Activated T-cell treated with anti-CD3 and anti-CD28 coated beads, Interleukin-2, amount 50 U/mL, for 4 hours (primary cell): ENCODE data around the gene GPR37L1. TPM values are rescaled to one million over a fixed set of nuclear protein-coding genes. Genes with fewer than 3 reads are reported as not detected.

Experiments used
- ATAC-seq, 2 donors: fragments of 200-7000 bp; cut with Tn5 transposase; one replicate each; pipeline ENCODE4 v1.10.0; 2021
- DNase-seq: peaks from one replicate; pipeline ENCODE4 v3.0.0-alpha.2; 2020
- H3K27me3 Mint-ChIP-seq: one replicate; pipeline ENCODE4 v1.8.0; 2021; ENCODE audit warnings: low read depth, mixed read lengths
- H3K36me3 Mint-ChIP-seq: one replicate; pipeline ENCODE4 v1.8.0; 2022; ENCODE audit warnings: mixed read lengths; ENCODE audit not compliant: insufficient read depth
- H3K4me1 Mint-ChIP-seq: one replicate; pipeline ENCODE4 v1.8.0; 2021; ENCODE audit warnings: low read depth, mixed read lengths
- H3K4me3 Mint-ChIP-seq: one replicate; pipeline ENCODE4 v1.8.0; 2021; ENCODE audit warnings: mild to moderate bottlenecking, moderate library complexity, mixed read lengths
- H3K9me3 Mint-ChIP-seq: one replicate; pipeline ENCODE4 v1.8.0; 2021; ENCODE audit warnings: mixed read lengths
- total RNA-seq, 3 donors: library from RNA; stranded (reverse); gene quantifications; one replicate each; pipeline ENCODE4 v1.2.1, GENCODE V29; 2021

The GPR37L1 gene
- total RNA-seq, 3 donors from 2014 or later, result not detected

- DNase-seq, result no peak
- no peak for ATAC-seq
- Mint-ChIP-seq H3K4me1 (no peaks in the 10 kb centered on the region), H3K9me3 (no peaks in the 10 kb centered on the region), H3K4me3 (no peak overlapping the region), H3K27me3 (peaks cover 9% of the 10 kb centered on the region), H3K36me3 (no peaks in the 10 kb centered on the region)
These were observed 658 bp downstream of the GPR37L1 start for GRCh38 chr1:202123336-202123813.

- ATAC-seq, result no peak
- Mint-ChIP-seq H3K9me3 (no peaks in the 10 kb centered on the region), H3K36me3 (no peaks in the 10 kb centered on the region), H3K27me3 (peaks cover 9% of the 10 kb centered on the region), H3K4me1 (no peaks in the 10 kb centered on the region), H3K4me3 (no peak overlapping the region)
- DNase-seq, result no peak
These were observed 1.4 kb downstream of the GPR37L1 start for GRCh38 chr1:202124142-202124541.

- H3K27me3 Mint-ChIP-seq, result peaks cover 9% of the 10 kb centered on the region
- ATAC-seq (no peak), DNase-seq (no peak)
- H3K36me3 Mint-ChIP-seq, result no peaks in the 10 kb centered on the region
- H3K4me3 Mint-ChIP-seq, result no peak overlapping the region
- H3K4me1 Mint-ChIP-seq, result no peaks in the 10 kb centered on the region
- no peaks in the 10 kb centered on the region for H3K9me3 Mint-ChIP-seq
These were observed 2.9 kb downstream of the GPR37L1 start for GRCh38 chr1:202125611-202126010.

GRCh38 chr1:202126426-202126825 lies 3.7 kb downstream of the GPR37L1 start:
- H3K9me3 Mint-ChIP-seq, result no peaks in the 10 kb centered on the region
- no peaks in the 10 kb centered on the region for H3K36me3 Mint-ChIP-seq
- no peaks in the 10 kb centered on the region for H3K4me1 Mint-ChIP-seq
- no peak for ATAC-seq
- no peak overlapping the region for H3K4me3 Mint-ChIP-seq
- no peak for DNase-seq
- H3K27me3 Mint-ChIP-seq, result peaks cover 9% of the 10 kb centered on the region

- Mint-ChIP-seq H3K4me1 (peaks cover 2% of the 10 kb centered on the region), H3K27me3 (peaks cover 9% of the 10 kb centered on the region), H3K9me3 (no peaks in the 10 kb centered on the region), H3K36me3 (no peaks in the 10 kb centered on the region), H3K4me3 (no peak overlapping the region)
- no peak for ATAC-seq
- no peak for DNase-seq
These were observed 4.3 kb downstream of the GPR37L1 start for GRCh38 chr1:202127061-202127460.

- no peak for DNase-seq
- Mint-ChIP-seq H3K9me3 (no peaks in the 10 kb centered on the region), H3K27me3 (peaks cover 9% of the 10 kb centered on the region), H3K4me1 (peaks cover 2% of the 10 kb centered on the region), H3K36me3 (peaks cover 2% of the 10 kb centered on the region), H3K4me3 (no peak overlapping the region)
- ATAC-seq, result no peak
These were observed 5.3 kb downstream of the GPR37L1 start for GRCh38 chr1:202127836-202128622.

- Mint-ChIP-seq H3K9me3 (no peaks in the 10 kb centered on the region), H3K36me3 (peaks cover 4% of the 10 kb centered on the region), H3K4me1 (peaks cover 2% of the 10 kb centered on the region), H3K27me3 (peaks cover 7% of the 10 kb centered on the region), H3K4me3 (no peak overlapping the region)
- no peak for DNase-seq
- no peak for ATAC-seq
These were observed 7.0 kb downstream of the GPR37L1 start for GRCh38 chr1:202129453-202130296.

GRCh38 chr1:202130297-202130721 lies 7.6 kb downstream of the GPR37L1 start:
- Mint-ChIP-seq H3K9me3 (no peaks in the 10 kb centered on the region), H3K27me3 (peaks cover 7% of the 10 kb centered on the region), H3K4me3 (no peak overlapping the region), H3K36me3 (peaks cover 4% of the 10 kb centered on the region), H3K4me1 (peaks cover 2% of the 10 kb centered on the region)
- ATAC-seq (no peak), DNase-seq (no peak)

GRCh38 chr1:202130816-202131522 lies 8.3 kb downstream of the GPR37L1 start:
- Mint-ChIP-seq H3K4me3 (no peak overlapping the region), H3K4me1 (peaks cover 2% of the 10 kb centered on the region), H3K27me3 (peaks cover 3% of the 10 kb centered on the region), H3K9me3 (no peaks in the 10 kb centered on the region), H3K36me3 (peaks cover 4% of the 10 kb centered on the region)
- DNase-seq (no peak), ATAC-seq (no peak)

GRCh38 chr1:202131956-202132821 lies 9.5 kb downstream of the GPR37L1 start:
- Mint-ChIP-seq H3K4me1 (peaks cover 2% of the 10 kb centered on the region), H3K9me3 (no peaks in the 10 kb centered on the region), H3K27me3 (peaks cover 1% of the 10 kb centered on the region), H3K4me3 (no peak overlapping the region), H3K36me3 (peaks cover 4% of the 10 kb centered on the region)
- DNase-seq, result no peak
- ATAC-seq, result no peak

GRCh38 chr1:202133001-202133400 lies 10.3 kb downstream of the GPR37L1 start:
- H3K9me3 Mint-ChIP-seq, result no peaks in the 10 kb centered on the region
- no peaks in the 10 kb centered on the region for H3K27me3 Mint-ChIP-seq
- H3K4me3 Mint-ChIP-seq, result no peak overlapping the region
- ATAC-seq, result no peak
- peaks cover 4% of the 10 kb centered on the region for H3K36me3 Mint-ChIP-seq
- peaks cover 2% of the 10 kb centered on the region for H3K4me1 Mint-ChIP-seq
- no peak for DNase-seq

GRCh38 chr1:202133496-202133895 lies 10.8 kb downstream of the GPR37L1 start:
- H3K9me3 Mint-ChIP-seq, result no peaks in the 10 kb centered on the region
- no peaks in the 10 kb centered on the region for H3K27me3 Mint-ChIP-seq
- DNase-seq, result no peak
- H3K4me3 Mint-ChIP-seq, result no peak overlapping the region
- no peak for ATAC-seq
- H3K4me1 Mint-ChIP-seq, result peaks cover 2% of the 10 kb centered on the region
- peaks cover 6% of the 10 kb centered on the region for H3K36me3 Mint-ChIP-seq

GRCh38 chr1:202133989-202134388 lies 11.3 kb downstream of the GPR37L1 start:
- no peak for ATAC-seq
- peaks cover 6% of the 10 kb centered on the region for H3K36me3 Mint-ChIP-seq
- peaks cover 4% of the 10 kb centered on the region for H3K4me1 Mint-ChIP-seq
- H3K4me3 Mint-ChIP-seq, result no peak overlapping the region
- H3K27me3 Mint-ChIP-seq, result no peaks in the 10 kb centered on the region
- H3K9me3 Mint-ChIP-seq, result no peaks in the 10 kb centered on the region
- no peak for DNase-seq
